ENCODE results near the gene ICAM4.
"Not testable (repeated sequence)": the region's sequence is repeated elsewhere in the genome, so short reads cannot be mapped to it uniquely, and the experiment has no call there.

- not testable (repeated sequence) for TF ChIP-seq JUN (IDR thresholded peaks at IDR 0.05; ENCODE audit: borderline replicate concordance, insufficient read depth, insufficient read length, low read depth); POLR2A (IDR thresholded peaks at IDR 0.05; ENCODE audit: low read depth, low read length); CTCF (IDR thresholded peaks at IDR 0.05; ENCODE audit: extremely low read depth in 1 of 2, insufficient read depth in 1 of 2, low read depth in 1 of 2, low read length in 2 of 2); FOS (IDR thresholded peaks at IDR 0.05; ENCODE audit: borderline replicate concordance, insufficient read depth, low read length); EZH2 (IDR thresholded peaks at IDR 0.05; ENCODE audit: borderline replicate concordance, low read depth, low read length, severe bottlenecking)
Observed at GRCh38 chr19:10241826-10242449, 44.8 kb upstream of the ICAM4 start.
